Neural progenitor cell (in vitro differentiated cells): Measurements from ENCODE around the gene HSD11B1L.

ENCODE experiments used
- CTCF ChIP-seq: fragments of 200-600 bp; sonication (generic); IDR thresholded peaks from 2 replicates; pipeline ENCODE4 v1.5.1; 2017; ENCODE audit warnings: antibody characterized with exemption, mild to moderate bottlenecking
- EZH2 ChIP-seq: fragments of 200-600 bp; sonication (generic); IDR thresholded peaks from 2 replicates; pipeline ENCODE4 v1.6.1; 2017; ENCODE audit warnings: antibody characterized with exemption, mild to moderate bottlenecking, moderate library complexity
- EZH2phosphoT487 ChIP-seq: fragments of 200-600 bp; sonication (generic); IDR thresholded peaks from 2 replicates; pipeline ENCODE4 v1.6.1; 2017; ENCODE audit warnings: antibody characterized with exemption

DNA sequence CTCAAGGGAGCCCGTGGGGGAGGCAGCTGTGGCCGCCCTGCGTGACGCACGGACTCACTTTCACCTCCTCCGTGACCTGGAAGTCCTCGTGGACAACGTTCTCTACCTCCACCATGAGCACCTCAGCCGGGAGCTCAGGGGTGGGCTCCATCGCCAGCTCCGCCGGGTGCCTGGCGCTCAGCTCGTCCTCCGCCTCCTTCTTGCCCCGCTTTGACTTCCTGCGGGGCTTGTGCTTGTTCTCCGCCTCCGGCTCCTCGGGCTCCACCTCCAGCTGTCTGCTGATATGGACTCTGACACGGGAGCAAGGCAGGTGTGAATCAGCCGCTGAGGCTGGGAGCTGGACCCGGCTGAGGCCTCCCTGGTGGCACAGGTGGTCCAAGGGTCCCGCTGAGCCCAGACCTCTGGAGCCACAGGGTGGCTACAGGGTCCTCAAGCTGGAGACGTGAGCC is 30.9 kb downstream of the HSD11B1L start:
- TF ChIP-seq CTCF (no peak), EZH2phosphoT487 (no peak), EZH2 (no peak)
